SK-N-MC (cell line): ENCODE results near the gene BAIAP2L1.

ENCODE experiments used
- DNase-seq: peaks from one replicate; pipeline ENCODE4 v3.0.0-alpha.2; 2011; ENCODE audit warnings: low read depth, low spot score
- H3K27ac ChIP-seq: fragments of 200-600 bp; sonication (generic); 2 replicates; pipeline ENCODE4 v1.5.1; 2016; ENCODE audit warnings: mixed run types
- H3K36me3 ChIP-seq: fragments of 200-600 bp; sonication (generic); 2 replicates; pipeline ENCODE4 v1.6.1; 2017; ENCODE audit warnings: antibody characterized with exemption, low read length, mixed read lengths; ENCODE audit not compliant: insufficient read depth
- H3K4me3 ChIP-seq: fragments of 200-600 bp; sonication (generic); 2 replicates; pipeline ENCODE4 v1.5.1; 2016
- H3K9ac ChIP-seq: fragments of 200-600 bp; sonication (generic); 2 replicates; pipeline ENCODE4 v1.8.0; 2017; ENCODE audit warnings: mixed run types, mixed read lengths; ENCODE audit not compliant: insufficient read length
- H3K9me3 ChIP-seq: fragments of 200-600 bp; sonication (generic); 2 replicates; pipeline ENCODE4 v1.6.1; 2017; ENCODE audit warnings: low read depth, mild to moderate bottlenecking, antibody characterized with exemption, low read length, moderate library complexity, mixed read lengths
- EZH2 ChIP-seq: fragments of 200-600 bp; sonication (generic); IDR thresholded peaks from one replicate; pipeline ENCODE4 v1.6.1; 2017; ENCODE audit warnings: antibody characterized with exemption
- FOXP2 ChIP-seq: optimal IDR thresholded peaks from 2 replicates; pipeline ENCODE3; 2011; ENCODE audit warnings: mild to moderate bottlenecking, moderate library complexity; ENCODE audit not compliant: insufficient read depth; ENCODE audit errors: extremely low read length, control extremely low read depth
- POLR2AphosphoS5 ChIP-seq: IDR thresholded peaks from 2 replicates; pipeline ENCODE4 v1.6.1; 2012; ENCODE audit warnings: mild to moderate bottlenecking, low read depth, low read length, borderline replicate concordance

BAIAP2L1 gene

DNA sequence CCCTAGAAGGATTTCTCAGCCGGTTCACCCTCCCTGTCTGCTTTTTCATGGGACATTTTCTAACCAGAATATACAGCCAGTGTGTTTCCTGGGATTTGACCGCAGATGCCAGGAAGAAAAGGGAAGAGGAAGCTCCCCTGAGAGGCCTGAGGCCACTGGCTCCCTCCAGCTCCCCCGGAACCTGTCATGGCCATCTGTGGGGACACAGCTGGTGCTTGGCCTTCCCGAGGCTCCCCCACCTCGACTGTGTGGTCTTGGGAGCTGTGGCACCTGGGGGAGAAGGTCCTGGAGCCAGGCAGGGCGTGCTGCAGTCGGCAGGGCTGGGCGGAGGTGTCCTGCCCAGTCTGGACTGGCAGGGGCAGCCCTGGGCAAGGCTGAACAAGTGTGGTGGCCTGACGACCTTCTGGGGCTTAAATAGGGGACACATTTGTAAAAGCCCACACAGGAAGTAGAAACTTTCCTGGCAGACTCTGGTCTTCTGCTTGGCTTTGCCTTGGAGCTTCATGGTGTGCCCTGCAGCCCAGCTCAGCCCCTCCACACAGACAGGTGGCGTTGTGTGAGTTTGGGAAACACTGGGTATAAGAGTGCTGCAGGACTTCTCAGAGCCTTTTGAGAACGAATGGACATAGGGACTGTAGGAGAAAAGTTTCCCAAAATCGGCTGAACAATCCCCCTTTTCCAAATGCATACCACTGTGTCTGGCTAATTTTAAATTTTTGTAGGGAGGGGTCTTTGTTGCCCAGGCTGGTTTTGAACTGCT lies 112.6 kb downstream of the BAIAP2L1 start:
- DNase-seq, result no peak
- Histone ChIP-seq H3K4me3 (no peak overlapping the region), H3K9me3 (no peaks in the 10 kb centered on the region), H3K36me3 (peaks cover 23% of the 10 kb centered on the region; the same call in 1 of the 2 replicates), H3K27ac (no peak overlapping the region), H3K9ac (no peak overlapping the region)
- TF ChIP-seq POLR2AphosphoS5, result no peak
- no peak for TF ChIP-seq EZH2
- TF ChIP-seq FOXP2, result no peak

DNA sequence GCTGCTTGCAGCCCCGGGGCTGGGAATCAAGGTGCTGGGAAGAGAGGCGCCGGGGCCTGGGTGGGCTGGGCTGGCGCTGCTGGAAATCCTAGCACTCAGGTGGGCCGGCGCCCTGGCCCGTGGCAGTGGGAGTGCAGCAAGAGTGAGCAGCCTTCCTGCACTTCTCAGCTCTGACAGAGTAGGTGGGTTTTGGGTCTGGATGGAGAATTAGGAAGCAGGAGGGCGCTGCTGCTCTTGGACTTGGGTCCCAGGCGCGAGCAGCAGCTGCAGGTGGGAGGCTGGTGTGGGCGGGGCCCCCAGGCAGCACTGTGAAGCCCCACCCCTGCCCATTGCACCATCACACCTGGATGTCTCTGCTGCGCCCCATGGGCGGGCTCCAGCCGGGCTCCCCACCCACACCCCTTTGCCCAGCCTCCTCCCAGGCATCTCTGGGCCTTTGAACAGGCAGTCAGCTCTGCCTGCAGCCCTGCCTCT lies 113.4 kb downstream of the BAIAP2L1 start:
- Histone ChIP-seq H3K27ac (no peak overlapping the region), H3K9me3 (no peaks in the 10 kb centered on the region), H3K36me3 (peaks cover 25% of the 10 kb centered on the region; the same call in 1 of the 2 replicates), H3K4me3 (no peak overlapping the region), H3K9ac (no peak overlapping the region)
- DNase-seq, result no peak
- no peak for TF ChIP-seq FOXP2
- no peak for TF ChIP-seq POLR2AphosphoS5
- no peak for TF ChIP-seq EZH2

DNA sequence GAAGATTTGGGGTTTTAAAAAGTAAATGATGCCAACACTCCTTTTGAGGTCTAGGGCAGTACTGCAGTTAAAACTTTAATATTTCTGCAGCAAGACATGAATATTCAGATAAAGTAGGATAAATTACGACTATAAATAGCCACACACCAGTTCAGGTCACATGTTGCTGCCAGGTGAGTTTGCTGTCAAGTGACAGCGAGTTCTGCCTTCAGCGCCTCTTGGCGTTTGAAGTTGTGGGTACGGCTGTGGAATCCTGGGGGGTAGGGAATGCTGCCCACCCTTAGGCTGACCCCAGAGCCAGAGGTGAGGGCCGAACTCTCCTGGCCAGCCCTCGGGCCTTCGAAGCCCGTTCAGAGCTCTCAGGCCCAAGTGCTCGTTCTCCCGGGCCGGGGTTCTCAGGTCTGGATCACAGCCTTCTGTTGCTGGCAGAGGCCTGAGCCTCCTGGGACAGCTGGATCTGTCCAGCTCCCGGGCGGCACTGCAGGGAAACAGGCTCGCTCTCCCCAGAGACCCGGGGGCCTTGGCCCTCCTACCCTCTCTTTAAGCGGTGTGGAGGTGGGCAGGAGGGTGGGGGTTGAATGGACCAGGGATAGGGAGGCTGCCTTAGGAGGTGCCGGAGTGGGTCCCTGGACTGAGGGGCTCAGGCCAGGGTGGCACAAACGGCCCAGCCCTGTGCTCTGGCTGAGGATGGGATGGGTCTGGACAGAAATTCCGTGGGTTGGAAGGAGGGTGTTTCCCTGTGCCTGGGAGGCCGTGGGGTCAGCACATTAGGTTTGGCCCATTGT lies 114.0 kb downstream of the BAIAP2L1 start:
- DNase-seq, result no peak
- no peak overlapping the region for H3K9ac ChIP-seq
- no peak overlapping the region for H3K27ac ChIP-seq
- H3K4me3 ChIP-seq, result no peak overlapping the region
- no peaks in the 10 kb centered on the region for H3K9me3 ChIP-seq
- H3K36me3 ChIP-seq, result peaks cover 21% of the 10 kb centered on the region; the same call in 1 of the 2 replicates
- TF ChIP-seq EZH2, result no peak
- no peak for TF ChIP-seq POLR2AphosphoS5
- no peak for TF ChIP-seq FOXP2

DNA sequence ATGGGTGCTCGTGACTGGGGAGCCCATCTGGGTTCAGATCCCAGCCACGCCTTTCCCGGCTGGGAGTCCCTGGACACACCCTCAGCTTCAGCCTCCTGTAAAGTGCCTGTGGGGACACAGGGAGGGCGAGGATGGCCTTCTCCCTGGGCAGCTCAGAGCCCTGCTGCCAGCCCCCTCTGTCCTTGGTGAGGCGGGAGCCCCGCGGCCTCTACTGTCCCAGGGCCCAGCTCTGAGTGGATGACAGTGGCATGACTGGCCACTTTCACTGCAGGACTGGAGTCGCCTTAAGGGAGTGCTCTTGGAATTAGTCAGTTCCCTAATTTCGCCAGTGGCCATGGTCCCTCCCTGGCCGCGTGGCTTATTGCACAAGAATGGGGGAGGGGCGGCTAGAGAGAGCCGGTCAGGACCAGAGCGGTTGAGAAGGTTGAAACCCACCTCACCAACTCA lies 114.8 kb downstream of the BAIAP2L1 start:
- no peak for DNase-seq
- Histone ChIP-seq H3K9ac (no peak overlapping the region), H3K27ac (no peak overlapping the region), H3K4me3 (no peak overlapping the region), H3K36me3 (peaks cover 15% of the 10 kb centered on the region; the same call in 1 of the 2 replicates), H3K9me3 (no peaks in the 10 kb centered on the region)
- TF ChIP-seq EZH2, result no peak
- TF ChIP-seq POLR2AphosphoS5, result no peak
- no peak for TF ChIP-seq FOXP2

DNA sequence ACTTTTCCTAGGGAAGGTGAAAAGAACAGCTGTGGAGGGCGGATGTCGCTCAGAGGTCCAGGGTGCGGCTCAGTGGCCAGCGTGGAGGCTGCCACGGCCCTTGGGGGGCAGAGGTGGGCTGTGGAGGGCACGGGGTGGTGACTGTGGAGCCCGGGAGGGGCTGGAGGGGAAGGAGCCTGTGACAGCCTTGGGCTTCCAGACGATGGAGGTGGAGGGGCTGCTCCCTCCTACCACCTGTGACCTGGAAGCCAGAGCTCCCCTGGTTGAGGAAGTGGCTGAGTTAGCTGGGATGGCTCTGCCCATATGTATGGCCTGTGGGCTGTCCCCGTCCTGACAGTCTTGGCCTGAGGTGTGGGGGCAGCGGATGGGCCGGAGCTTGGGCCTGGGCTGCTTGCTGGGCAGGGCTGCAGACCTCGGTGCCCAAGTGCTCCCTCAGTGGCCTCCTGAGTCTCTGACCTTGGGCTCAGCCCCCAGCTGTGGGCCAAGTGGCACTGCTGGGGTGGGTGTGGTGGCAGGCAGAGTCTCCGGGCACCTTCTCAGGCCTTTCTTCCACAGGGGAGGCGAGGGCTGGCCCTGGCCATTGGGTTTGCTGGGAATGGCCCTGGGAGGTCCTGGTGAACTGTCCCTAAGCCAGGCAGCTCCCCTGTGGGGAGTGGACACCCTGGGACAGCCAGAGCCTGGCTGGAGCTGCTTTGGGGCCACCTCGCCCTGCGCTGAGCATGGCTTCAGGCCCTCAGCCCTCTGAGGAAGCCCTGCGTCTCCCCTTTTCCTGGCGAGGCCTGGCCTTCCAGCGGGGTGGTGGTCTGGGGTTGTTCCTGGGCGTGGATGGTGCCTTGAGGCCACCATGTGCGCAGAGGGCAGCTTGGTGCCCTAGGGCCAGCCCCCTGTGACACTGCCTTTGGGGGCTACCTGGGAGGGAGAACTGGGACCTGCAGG lies 115.5 kb downstream of the BAIAP2L1 start:
- no peak overlapping the region for H3K27ac ChIP-seq
- no peak overlapping the region for H3K9ac ChIP-seq
- no peak for DNase-seq
- H3K9me3 ChIP-seq, result no peaks in the 10 kb centered on the region
- H3K4me3 ChIP-seq, result no peak overlapping the region
- no peak for TF ChIP-seq POLR2AphosphoS5
- TF ChIP-seq EZH2, result no peak
- no peak for TF ChIP-seq FOXP2
- peaks cover 15% of the 10 kb centered on the region; the same call in 1 of the 2 replicates for H3K36me3 ChIP-seq

DNA sequence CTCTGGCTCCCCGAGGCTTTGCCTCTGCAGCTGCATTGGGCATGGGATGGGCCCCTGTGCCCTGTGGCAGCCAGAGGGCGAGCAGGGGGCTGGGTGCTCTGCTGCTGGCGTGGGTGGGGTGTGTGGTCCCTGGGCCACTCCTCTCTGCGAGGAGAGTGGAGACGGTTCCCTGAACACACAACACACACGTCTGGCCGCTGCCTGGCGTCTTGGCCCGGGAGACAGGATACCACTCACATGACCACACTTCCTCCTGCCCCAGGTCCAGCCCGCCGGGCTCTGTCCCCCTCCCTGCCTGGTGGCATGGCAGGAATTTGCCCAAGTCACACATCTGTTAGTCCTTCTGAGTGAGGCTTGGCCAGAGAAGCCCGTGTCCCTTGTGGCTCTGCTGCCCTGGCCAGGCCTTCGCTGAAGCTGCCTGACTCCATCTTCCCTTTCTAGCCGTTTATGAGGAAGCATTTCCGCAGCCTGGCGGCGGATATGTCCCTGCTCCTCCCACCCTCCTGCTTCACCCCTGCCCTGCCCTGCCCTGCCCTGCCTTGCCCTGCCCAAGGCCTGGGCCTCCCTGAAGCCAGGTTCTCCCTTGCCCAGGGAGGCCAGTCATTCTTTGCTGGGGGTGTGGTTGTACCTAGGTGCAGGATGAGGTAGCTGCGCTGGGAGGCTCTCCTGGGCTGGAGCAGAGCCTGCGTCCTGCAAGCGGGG lies 116.4 kb downstream of the BAIAP2L1 start:
- TF ChIP-seq FOXP2, result no peak
- no peak for TF ChIP-seq EZH2
- TF ChIP-seq POLR2AphosphoS5, result no peak
- H3K4me3 ChIP-seq, result no peak overlapping the region
- H3K36me3 ChIP-seq, result peaks cover 15% of the 10 kb centered on the region; the same call in 1 of the 2 replicates
- no peak overlapping the region for H3K9ac ChIP-seq
- DNase-seq, result no peak
- no peaks in the 10 kb centered on the region for H3K9me3 ChIP-seq
- no peak overlapping the region for H3K27ac ChIP-seq

DNA sequence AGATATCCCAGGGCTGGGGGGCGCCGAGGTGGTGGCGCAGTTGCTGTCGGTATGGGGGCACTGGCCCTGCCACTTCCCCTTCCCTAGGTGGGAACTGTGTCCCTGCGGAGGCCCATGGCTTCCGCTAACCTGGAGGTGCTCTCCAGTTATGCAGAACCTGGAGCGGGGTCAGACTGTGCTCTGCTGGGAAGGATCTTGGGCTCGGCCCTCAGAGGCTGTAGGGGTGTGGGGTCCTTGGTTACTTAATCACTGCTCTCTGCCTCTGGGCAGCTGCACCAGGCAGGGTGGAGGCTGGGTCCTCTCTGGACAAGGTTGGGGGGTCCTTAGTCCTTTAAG lies 117.0 kb downstream of the BAIAP2L1 start:
- no peak overlapping the region for H3K9ac ChIP-seq
- TF ChIP-seq POLR2AphosphoS5 (no peak), FOXP2 (no peak), EZH2 (no peak)
- peaks cover 15% of the 10 kb centered on the region; the same call in 1 of the 2 replicates for H3K36me3 ChIP-seq
- DNase-seq, result no peak
- no peak overlapping the region for H3K27ac ChIP-seq
- H3K4me3 ChIP-seq, result no peak overlapping the region
- H3K9me3 ChIP-seq, result no peaks in the 10 kb centered on the region
